ENCODE data around the gene MAGEB2. TPM values are rescaled to one million over a fixed set of nuclear protein-coding genes. Genes with fewer than 3 reads are reported as not detected.

MAGEB2 gene
- total and polyA plus RNA-seq, 2 donors (not counting 3 experiments of a cell fraction or from before 2014, with no cell fraction given), result not detected

- no peaks in the 10 kb centered on the region for H3K4me1 ChIP-seq (ENCODE audit: control insufficient read depth, extremely low read depth, insufficient read depth, low read length)
- POLR2A ChIA-PET, result no interaction called here
- H3K9ac ChIP-seq (replicated peaks; ENCODE audit: extremely low read depth, insufficient read depth, low read length), result no peak overlapping the region
- H3K4me3 ChIP-seq (replicated peaks in 1 of 3; ENCODE audit: insufficient read depth in 1 of 3, low read depth in 1 of 3, low read length in 3 of 3), result no peak overlapping the region
- H3K27me3 ChIP-seq (ENCODE audit: control insufficient read depth in 2 of 2, insufficient read depth in 2 of 2, low read length in 2 of 2), result no peaks in the 10 kb centered on the region
- H3K36me3 ChIP-seq (ENCODE audit: control insufficient read depth in 2 of 2, extremely low read depth in 1 of 2, insufficient read depth in 2 of 2, low read length in 2 of 2), result no peaks in the 10 kb centered on the region
- no peak for DNase-seq (ENCODE audit: low read depth, low spot score)
- H3K9me1 ChIP-seq (replicated peaks; ENCODE audit: control insufficient read depth, extremely low read depth, insufficient read depth, low read length), result no peaks in the 10 kb centered on the region
- H4K20me1 ChIP-seq (replicated peaks; ENCODE audit: control insufficient read depth, extremely low read depth, insufficient read depth, low read length), result no peaks in the 10 kb centered on the region
- no peak overlapping the region for H3K27ac ChIP-seq (ENCODE audit: insufficient read depth, low read depth, low read length)
- no peak overlapping the region for H3K4me2 ChIP-seq (ENCODE audit: insufficient read depth, low read length)
- H3K79me2 ChIP-seq (ENCODE audit: control insufficient read depth, insufficient read depth, low read length), result no peaks in the 10 kb centered on the region
- dilution Hi-C loops (cut with MboI; ENCODE audit: extremely low pct_ligation_motif_present, low sequenced_read_pairs) (no loop called here), intact Hi-C loops (cut with micrococcal nuclease) (no loop called here)
- CTCF ChIA-PET, result no interaction called here
- TF ChIP-seq MYC (IDR thresholded peaks at IDR 0.05; ENCODE audit: low read depth, low read length) (no peak), GATA2 (IDR thresholded peaks at IDR 0.05; ENCODE audit: insufficient read depth, insufficient read length, low read depth, low read length) (no peak), JUN (IDR thresholded peaks at IDR 0.05; ENCODE audit: borderline replicate concordance, insufficient read depth, insufficient read length, low read depth) (no peak), MAX (IDR thresholded peaks at IDR 0.05; ENCODE audit: insufficient read depth, insufficient read length) (no peak)
- no TSS peak for BruUV-seq (replicated peaks)
- no peak for FAIRE-seq
- H3K9me3 ChIP-seq (replicated peaks; ENCODE audit: control insufficient read depth, insufficient read depth, low read length), result no peaks in the 10 kb centered on the region
- no peak overlapping the region for H2AFZ ChIP-seq (ENCODE audit: low read depth, low read length)
These were observed 13.2 kb downstream of the MAGEB2 start for GRCh38 chrX:30228526-30228925.

GRCh38 chrX:30230395-30230794, 15.0 kb downstream of the MAGEB2 start, which contains the start of gene MAGEB3:
TSS of gene MAGEB3 (plus strand) at chrX:30230657. CDS start at chrX:30235925, 5,268 bp downstream.
- TF ChIP-seq POLR2AphosphoS5 (IDR thresholded peaks at IDR 0.05; ENCODE audit: insufficient read depth, low read depth, low read length) (no peak), JUN (IDR thresholded peaks at IDR 0.05; ENCODE audit: borderline replicate concordance, insufficient read depth, insufficient read length, low read depth) (no peak), MAX (IDR thresholded peaks at IDR 0.05; ENCODE audit: insufficient read depth, insufficient read length) (no peak), CTCF (IDR thresholded peaks at IDR 0.05; ENCODE audit: extremely low read depth in 1 of 2, insufficient read depth in 1 of 2, low read depth in 1 of 2, low read length in 2 of 2) (no peak), FOS (IDR thresholded peaks at IDR 0.05; ENCODE audit: borderline replicate concordance, insufficient read depth, low read length) (no peak), EZH2 (IDR thresholded peaks at IDR 0.05; ENCODE audit: borderline replicate concordance, low read depth, low read length, severe bottlenecking) (no peak), GATA2 (IDR thresholded peaks at IDR 0.05; ENCODE audit: insufficient read depth, insufficient read length, low read depth, low read length) (no peak), POLR2A (IDR thresholded peaks at IDR 0.05; ENCODE audit: low read depth, low read length) (no peak), MYC (IDR thresholded peaks at IDR 0.05; ENCODE audit: low read depth, low read length) (no peak)
- POLR2A ChIA-PET, result no interaction called here
- H3K27ac ChIP-seq (ENCODE audit: insufficient read depth, low read depth, low read length), result no peak within 1 kb of the TSS
- H3K79me2 ChIP-seq (ENCODE audit: control insufficient read depth, insufficient read depth, low read length), result no peaks in the 10 kb centered on the region
- H3K27me3 ChIP-seq (ENCODE audit: control insufficient read depth in 2 of 2, insufficient read depth in 2 of 2, low read length in 2 of 2), result no peaks in the 10 kb centered on the region
- FAIRE-seq (no peak), DNase-seq (ENCODE audit: low read depth, low spot score) (no peak)
- H3K9me3 ChIP-seq (replicated peaks; ENCODE audit: control insufficient read depth, insufficient read depth, low read length), result no peaks in the 10 kb centered on the region
- H3K36me3 ChIP-seq (ENCODE audit: control insufficient read depth in 2 of 2, extremely low read depth in 1 of 2, insufficient read depth in 2 of 2, low read length in 2 of 2), result no peaks in the 10 kb centered on the region
- CTCF ChIA-PET, result no interaction called here
- no peaks in the 10 kb centered on the region for H3K9me1 ChIP-seq (replicated peaks; ENCODE audit: control insufficient read depth, extremely low read depth, insufficient read depth, low read length)
- H3K4me2 ChIP-seq (ENCODE audit: insufficient read depth, low read length), result no peak within 1 kb of the TSS
- dilution Hi-C loops (cut with MboI; ENCODE audit: extremely low pct_ligation_motif_present, low sequenced_read_pairs), result no loop called here
- H3K4me3 ChIP-seq (replicated peaks in 1 of 3; ENCODE audit: insufficient read depth in 1 of 3, low read depth in 1 of 3, low read length in 3 of 3), result no peak within 1 kb of the TSS
- H2AFZ ChIP-seq (ENCODE audit: low read depth, low read length), result no peak within 1 kb of the TSS
- H3K4me1 ChIP-seq (ENCODE audit: control insufficient read depth, extremely low read depth, insufficient read depth, low read length), result no peaks in the 10 kb centered on the region
- BruUV-seq (replicated peaks), result no TSS peak
- no peak within 1 kb of the TSS for H3K9ac ChIP-seq (replicated peaks; ENCODE audit: extremely low read depth, insufficient read depth, low read length)
- H4K20me1 ChIP-seq (replicated peaks; ENCODE audit: control insufficient read depth, extremely low read depth, insufficient read depth, low read length), result no peaks in the 10 kb centered on the region
- intact Hi-C loops (cut with micrococcal nuclease), result no loop called here

All from endothelial cell of umbilical vein (primary cell).